Gastroesophageal sphincter (tissue), 3 donors: ENCODE data around the gene TBC1D4.

Experiments
- CTCF ChIP-seq, 4 experiments: fragments of 200-600 bp in 2 of 4; fragments of 450-650 bp in 2 of 4; sonication (generic) in 1 of 4; IDR thresholded peaks; one replicate each; pipeline ENCODE4 v1.5.1; 2017 to 2019; ENCODE audit warnings: antibody characterized with exemption in 4 of 4, mild to moderate bottlenecking in 2 of 4, moderate library complexity in 2 of 4
- POLR2A ChIP-seq, 2 donors: fragments of 450-650 bp; IDR thresholded peaks; one replicate each; pipeline ENCODE4 v1.6.1; 2017; ENCODE audit warnings: antibody characterized with exemption in 2 of 2, mild to moderate bottlenecking in 2 of 2, moderate library complexity in 1 of 2
- POLR2AphosphoS5 ChIP-seq: sonication (generic); formaldehyde crosslinking; IDR thresholded peaks from one replicate; pipeline ENCODE4 v1.6.1; 2017; ENCODE audit warnings: antibody characterized with exemption

GRCh38 chr13:75414036-75414827 is 67.7 kb downstream of the TBC1D4 start:
- TF ChIP-seq CTCF (IDR thresholded peaks at IDR 0.05) = no peak
- no peak for TF ChIP-seq POLR2A (IDR thresholded peaks at IDR 0.05)
- no peak for TF ChIP-seq POLR2AphosphoS5
